ACC112 (cell line): Measurements from ENCODE around the gene COL8A1.
A peak's percentile ranks its signal among the peaks of the same experiment; 100 is the strongest.

Source experiments
- H2AFZ ChIP-seq: fragments of 200-600 bp; sonication (generic); one replicate; pipeline ENCODE4 v1.6.0; 2017; ENCODE audit warnings: antibody characterized with exemption, low read length; ENCODE audit not compliant: unreplicated experiment
- H3K27ac ChIP-seq: fragments of 200-600 bp; sonication (generic); 2 replicates; pipeline ENCODE4 v1.5.1; 2014; ENCODE audit warnings: low read depth, mild to moderate bottlenecking, antibody characterized with exemption, low read length, moderate library complexity
- H3K27me3 ChIP-seq: fragments of 200-600 bp; sonication (generic); 2 replicates; pipeline ENCODE4 v1.6.1; 2014; ENCODE audit warnings: mild to moderate bottlenecking, antibody characterized with exemption, low read length, moderate library complexity, mixed read lengths; ENCODE audit not compliant: insufficient read depth
- H3K36me3 ChIP-seq: fragments of 200-600 bp; sonication (generic); 2 replicates; pipeline ENCODE4 v1.6.1; 2016; ENCODE audit warnings: mild to moderate bottlenecking, antibody characterized with exemption, low read length, moderate library complexity, mixed read lengths; ENCODE audit not compliant: insufficient read depth
- H3K4me1 ChIP-seq: fragments of 200-600 bp; sonication (generic); one replicate; pipeline ENCODE4 v1.6.1; 2016; ENCODE audit warnings: low read length, mixed read lengths; ENCODE audit not compliant: insufficient read depth, unreplicated experiment, control insufficient read depth
- H3K4me3 ChIP-seq: fragments of 200-600 bp; sonication (generic); 2 replicates; pipeline ENCODE4 v1.5.1; 2014; ENCODE audit warnings: mild to moderate bottlenecking, low read depth, low read length
- H3K79me2 ChIP-seq: fragments of 200-600 bp; sonication (generic); one replicate; pipeline ENCODE4 v1.6.0; 2016; ENCODE audit warnings: low read length; ENCODE audit not compliant: control insufficient read depth, unreplicated experiment, insufficient read depth

COL8A1 gene

DNA sequence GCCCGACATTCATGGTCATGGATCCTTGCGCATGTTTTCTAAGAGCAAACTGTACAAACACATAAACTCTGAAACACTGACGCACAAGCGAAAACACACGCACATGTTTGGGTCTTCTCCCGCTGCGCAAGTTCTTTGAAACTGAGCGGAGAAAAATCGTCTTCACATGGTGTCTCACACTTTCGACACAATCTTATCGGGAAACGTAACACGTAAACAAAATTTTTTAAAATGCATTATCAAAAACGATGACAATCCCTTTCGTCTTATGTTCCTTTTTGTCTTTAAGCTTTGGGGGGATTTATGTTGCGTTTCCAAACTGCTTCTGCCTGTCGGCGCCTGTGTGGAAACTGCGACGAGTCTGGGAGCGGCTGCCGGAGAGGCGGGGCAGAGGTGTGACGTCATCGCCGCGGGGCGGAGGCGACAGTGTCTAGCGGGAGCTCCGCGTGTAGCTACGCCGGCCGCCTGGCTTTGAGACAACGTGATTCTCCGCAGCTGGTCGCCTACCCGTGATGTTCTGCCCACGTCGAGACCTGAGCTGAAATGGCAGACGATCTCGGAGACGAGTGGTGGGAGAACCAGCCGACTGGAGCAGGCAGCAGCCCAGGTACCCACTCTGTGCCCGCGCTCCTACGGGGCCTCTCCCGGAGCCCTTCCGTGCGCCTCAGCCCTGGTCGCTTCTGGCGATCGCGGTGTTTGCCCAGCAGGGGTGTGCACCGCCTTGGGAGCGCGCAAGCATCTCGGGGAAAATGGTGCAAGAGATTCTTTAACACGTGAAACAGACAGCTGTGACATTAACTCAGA lies 179.2 kb downstream of the COL8A1 start, which contains the start of gene CMSS1:
CMSS1 (plus strand) TSS at position 426 of the 804 bp plus-strand sequence.
- Histone ChIP-seq H3K27me3 (no peaks in the 10 kb centered on the region), H3K36me3 (no peaks in the 10 kb centered on the region), H3K79me2 (peaks cover 24% of the 10 kb centered on the region), H3K27ac (peak within 1 kb of the TSS; percentile 82), H3K4me1 (peaks cover 15% of the 10 kb centered on the region), H2AFZ (peak within 1 kb of the TSS; percentile 87), H3K4me3 (peak within 1 kb of the TSS; percentile 75)

DNA sequence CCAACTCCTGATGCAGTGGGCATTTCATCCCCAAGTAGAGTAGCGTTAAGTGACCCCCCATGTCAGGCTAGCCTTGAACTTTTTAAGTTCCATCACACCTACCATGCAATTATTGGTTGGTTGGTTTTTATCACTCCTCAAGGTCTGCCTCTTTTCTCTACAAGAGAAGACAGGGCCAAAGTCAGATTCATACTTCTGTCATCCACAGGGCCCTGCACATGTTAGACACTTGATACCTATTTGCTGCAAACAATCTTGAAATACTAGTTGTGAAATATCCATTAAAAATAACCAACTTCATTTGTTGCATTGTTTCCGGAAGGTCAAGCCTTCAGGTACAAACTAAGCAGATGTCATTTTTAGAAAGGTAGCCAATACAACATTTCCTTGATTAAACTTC lies 180.4 kb downstream of the COL8A1 start:
- Histone ChIP-seq H2AFZ (no peak overlapping the region), H3K4me3 (peak overlapping the region; percentile 75), H3K27me3 (no peaks in the 10 kb centered on the region), H3K4me1 (peaks cover 15% of the 10 kb centered on the region), H3K27ac (no peak overlapping the region; the same call in 1 of the 2 replicates), H3K79me2 (peaks cover 30% of the 10 kb centered on the region), H3K36me3 (no peaks in the 10 kb centered on the region)

DNA sequence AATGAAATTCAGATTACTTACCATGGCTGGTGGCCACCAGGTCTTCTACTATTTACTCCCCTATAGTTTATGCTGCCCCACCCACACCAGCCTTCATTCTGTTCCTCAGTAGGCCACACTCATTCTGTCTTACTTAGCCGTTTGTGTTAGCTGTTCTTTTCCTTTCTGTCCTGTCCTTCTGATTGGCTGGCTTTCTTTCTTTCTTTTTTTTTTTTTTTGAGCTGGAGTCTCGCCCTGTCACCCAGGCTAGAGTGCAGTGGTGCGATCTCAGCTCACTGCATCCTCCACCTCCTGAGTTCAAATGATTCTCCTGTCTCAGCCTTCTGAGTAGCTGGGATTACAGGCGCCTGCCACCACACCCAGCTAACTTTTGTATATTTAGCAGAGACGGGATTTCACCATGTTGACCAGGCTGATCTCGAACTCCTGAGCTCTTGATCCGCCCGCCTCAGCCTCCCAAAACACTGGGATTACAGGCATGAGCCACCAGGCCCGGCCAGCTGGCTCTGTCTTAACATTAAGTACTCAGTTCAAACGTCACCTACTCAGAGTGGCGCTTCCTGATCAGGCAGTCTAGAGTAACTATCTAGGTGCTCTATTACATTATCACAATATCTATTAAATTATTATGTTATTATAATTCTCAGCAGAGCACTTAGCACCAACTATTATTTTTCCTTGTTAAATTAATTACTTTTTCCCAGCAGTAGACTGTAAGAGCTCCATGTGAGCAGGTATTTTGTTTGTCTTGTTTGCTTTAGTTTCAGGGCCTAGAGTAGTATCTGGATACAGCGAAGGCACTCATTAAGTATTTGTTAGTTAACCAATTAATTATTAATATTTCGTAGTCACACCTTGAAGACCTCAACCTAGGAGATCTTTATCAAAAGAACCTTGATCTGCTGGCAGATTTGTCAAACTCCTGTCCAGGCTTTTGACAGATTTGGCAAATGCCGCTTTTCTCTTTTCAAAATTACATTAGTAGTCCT lies 185.6 kb downstream of the COL8A1 start:
- no peak overlapping the region for H3K27ac ChIP-seq
- no peak overlapping the region for H3K4me3 ChIP-seq
- no peak overlapping the region for H2AFZ ChIP-seq
- H3K27me3 ChIP-seq: no peaks in the 10 kb centered on the region
- H3K36me3 ChIP-seq: no peaks in the 10 kb centered on the region
- H3K79me2 ChIP-seq: peaks cover 28% of the 10 kb centered on the region
- peaks cover 14% of the 10 kb centered on the region for H3K4me1 ChIP-seq

DNA sequence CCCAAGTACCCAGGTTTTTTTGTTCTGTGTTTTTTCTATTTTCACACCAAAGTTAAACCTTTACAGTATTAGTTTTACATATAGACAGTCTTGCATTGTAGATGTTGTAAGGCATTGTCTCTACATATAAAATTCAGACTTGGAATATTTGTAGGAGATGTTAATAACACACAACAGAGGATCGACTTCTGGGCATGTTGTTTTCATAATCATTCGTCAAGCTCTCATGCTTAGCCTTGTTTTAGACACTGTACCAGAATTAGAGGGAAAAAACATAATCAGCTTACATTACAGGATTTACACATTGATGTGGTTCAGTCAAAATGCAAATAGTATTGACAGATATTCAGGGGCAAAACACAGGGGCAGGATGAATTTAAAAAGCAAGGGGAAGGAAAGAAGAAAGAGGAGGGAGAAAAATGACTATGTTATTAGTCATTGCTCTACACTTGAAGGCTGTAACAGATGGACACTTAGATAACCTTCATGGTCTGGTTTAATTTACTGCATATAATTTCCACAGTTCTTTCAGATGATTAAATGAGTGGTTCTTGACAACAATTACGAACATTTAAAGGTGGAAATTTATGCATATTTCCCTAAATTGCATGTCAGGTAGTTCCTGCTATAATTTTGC lies 186.7 kb downstream of the COL8A1 start:
- peaks cover 11% of the 10 kb centered on the region for H3K4me1 ChIP-seq
- H3K27me3 ChIP-seq: no peaks in the 10 kb centered on the region
- peaks cover 32% of the 10 kb centered on the region for H3K79me2 ChIP-seq
- H3K4me3 ChIP-seq: no peak overlapping the region
- no peaks in the 10 kb centered on the region for H3K36me3 ChIP-seq
- H3K27ac ChIP-seq: no peak overlapping the region
- no peak overlapping the region for H2AFZ ChIP-seq

DNA sequence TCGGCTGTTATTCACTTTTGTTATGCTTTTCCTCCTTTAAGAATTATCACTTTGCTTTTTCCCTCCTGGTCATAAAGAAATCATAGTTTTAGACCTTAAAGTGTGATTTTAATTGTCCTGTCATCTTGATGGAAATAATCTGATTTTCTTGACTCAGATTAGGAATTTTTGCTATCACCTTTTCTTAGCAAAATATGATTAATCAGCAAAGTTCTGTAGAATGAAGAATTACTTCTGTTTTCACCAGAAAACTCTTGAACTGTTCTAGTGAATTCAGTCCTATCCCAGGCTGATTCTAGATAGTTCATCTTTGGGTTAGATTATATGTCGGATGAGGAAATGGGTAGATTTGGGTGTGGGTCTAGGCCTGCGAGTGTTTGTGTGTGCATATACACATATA lies 191.4 kb downstream of the COL8A1 start:
- Histone ChIP-seq H3K4me1 (peaks cover 19% of the 10 kb centered on the region), H3K27me3 (no peaks in the 10 kb centered on the region), H3K79me2 (peaks cover 30% of the 10 kb centered on the region), H2AFZ (no peak overlapping the region), H3K27ac (no peak overlapping the region), H3K36me3 (no peaks in the 10 kb centered on the region), H3K4me3 (no peak overlapping the region)

DNA sequence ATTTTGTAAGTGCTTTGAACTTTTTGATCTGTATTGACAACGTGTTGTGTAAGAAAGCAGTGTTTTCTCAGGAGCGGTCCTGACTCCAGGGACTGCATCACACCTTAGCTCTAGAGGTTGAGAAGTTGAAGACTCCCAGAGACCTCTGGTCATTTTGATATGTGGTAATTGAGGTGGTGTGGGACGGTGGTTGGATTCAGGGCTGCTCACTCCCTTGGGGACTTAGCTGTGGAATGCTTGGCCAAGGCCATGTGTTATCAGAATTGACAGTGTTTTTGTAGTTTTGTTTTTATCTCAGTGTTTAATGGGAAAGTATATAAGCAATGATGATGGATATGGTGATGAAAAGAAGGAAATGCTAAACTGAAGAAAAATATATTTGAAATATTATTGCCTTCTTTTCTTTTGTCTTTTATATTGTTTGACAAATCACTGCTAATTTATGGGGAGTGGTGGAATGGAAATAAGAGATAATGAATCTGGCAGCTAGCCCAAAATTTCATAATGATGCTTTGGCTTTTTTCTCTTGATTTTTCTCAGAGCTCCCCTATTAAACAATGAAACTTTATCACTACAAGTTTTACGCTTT lies 195.3 kb downstream of the COL8A1 start:
- Histone ChIP-seq H3K4me1 (peaks cover 12% of the 10 kb centered on the region), H3K79me2 (peaks cover 33% of the 10 kb centered on the region), H3K27ac (no peak overlapping the region), H3K36me3 (no peaks in the 10 kb centered on the region), H3K27me3 (no peaks in the 10 kb centered on the region), H3K4me3 (no peak overlapping the region), H2AFZ (no peak overlapping the region)

DNA sequence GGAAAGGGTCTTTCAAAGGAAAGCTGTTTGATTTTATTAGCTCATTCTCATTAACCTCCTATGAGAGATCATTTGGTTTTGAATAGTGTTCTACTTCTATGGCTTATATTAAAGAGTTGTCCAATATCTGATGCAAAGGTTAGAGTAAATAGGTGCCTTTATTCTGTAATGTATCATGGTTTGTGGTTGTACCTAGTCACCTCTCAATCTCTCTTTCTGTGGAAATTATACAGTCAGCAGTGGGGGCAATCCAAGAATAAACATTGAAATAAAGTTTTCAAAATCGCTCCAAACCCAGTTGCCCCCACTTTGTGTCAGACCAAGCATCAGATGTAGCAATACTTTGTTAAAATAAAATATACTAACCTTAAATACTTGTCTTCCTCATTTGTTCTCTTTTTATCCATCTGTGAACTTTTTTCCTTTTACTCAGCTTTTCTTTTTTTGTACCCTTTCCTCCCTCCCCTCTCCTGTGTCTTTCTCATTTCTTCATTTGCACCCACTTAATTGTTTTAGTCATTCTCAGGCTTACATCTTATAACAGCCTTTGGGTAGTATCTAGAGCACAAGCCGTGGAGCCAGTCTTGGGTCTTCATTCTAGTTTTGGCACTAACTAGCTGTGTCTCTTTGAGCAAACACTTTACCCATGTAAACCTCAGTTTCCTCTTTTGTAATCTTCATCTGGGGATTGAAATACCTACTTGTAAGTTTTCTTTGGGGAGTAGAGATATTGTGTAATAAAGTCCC lies 196.0 kb downstream of the COL8A1 start:
- Histone ChIP-seq H3K79me2 (peaks cover 28% of the 10 kb centered on the region), H3K4me3 (no peak overlapping the region), H3K27me3 (no peaks in the 10 kb centered on the region), H3K36me3 (no peaks in the 10 kb centered on the region), H3K4me1 (peaks cover 12% of the 10 kb centered on the region), H2AFZ (no peak overlapping the region), H3K27ac (no peak overlapping the region)

DNA sequence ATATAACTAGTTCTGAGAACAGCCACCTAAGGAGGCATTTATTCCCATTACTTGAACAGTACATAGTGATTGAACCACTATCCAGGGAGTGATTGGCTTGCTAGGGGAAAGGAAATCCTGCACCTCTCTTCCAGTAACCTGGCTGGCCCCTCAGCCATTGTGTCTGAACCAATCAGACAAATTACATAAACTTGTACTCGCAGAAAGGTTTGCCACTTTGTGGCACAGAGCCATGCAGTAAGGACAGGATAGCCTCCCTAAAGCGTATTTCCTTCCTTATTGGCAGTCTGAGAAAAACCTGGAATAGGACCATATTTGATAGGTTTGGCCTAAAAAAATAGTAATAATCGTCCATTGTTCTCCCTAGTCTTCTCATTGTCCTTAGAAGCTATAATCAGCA lies 198.3 kb downstream of the COL8A1 start:
- Histone ChIP-seq H2AFZ (no peak overlapping the region), H3K4me3 (no peak overlapping the region), H3K36me3 (no peaks in the 10 kb centered on the region), H3K4me1 (peaks cover 12% of the 10 kb centered on the region), H3K27me3 (no peaks in the 10 kb centered on the region), H3K27ac (no peak overlapping the region), H3K79me2 (peaks cover 20% of the 10 kb centered on the region)

DNA sequence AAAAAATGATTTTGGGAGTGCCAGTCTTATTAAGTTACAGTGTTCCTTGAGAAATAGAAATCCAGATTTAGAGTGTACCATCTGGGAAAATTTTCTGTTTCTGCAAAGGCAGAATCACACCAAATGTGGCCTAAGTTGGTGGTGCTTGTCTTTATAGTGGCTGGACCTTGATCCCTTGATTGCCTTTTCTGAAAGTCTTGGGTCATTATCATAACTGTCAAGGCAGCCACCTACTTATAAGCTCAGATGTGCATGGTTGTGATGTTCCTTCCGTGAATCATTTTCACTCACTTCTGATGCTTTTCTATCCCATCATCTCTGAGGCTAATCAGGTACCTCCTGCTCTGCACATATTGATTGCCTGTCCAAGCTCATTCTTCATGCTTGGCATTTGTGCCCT lies 199.3 kb downstream of the COL8A1 start:
- H3K27ac ChIP-seq: no peak overlapping the region
- H3K27me3 ChIP-seq: no peaks in the 10 kb centered on the region
- H3K4me1 ChIP-seq: peaks cover 12% of the 10 kb centered on the region
- no peaks in the 10 kb centered on the region for H3K36me3 ChIP-seq
- peaks cover 20% of the 10 kb centered on the region for H3K79me2 ChIP-seq
- H2AFZ ChIP-seq: no peak overlapping the region
- no peak overlapping the region for H3K4me3 ChIP-seq
